HG02870 (cell line): ENCODE measurements around the gene GRAMD4.

Experiments used
- ATAC-seq: cut with Tn5 transposase; IDR thresholded peaks from one replicate; pipeline ENCODE4 v1.9.1; 2021; ENCODE audit warnings: mild to moderate bottlenecking, moderate library complexity; ENCODE audit not compliant: unreplicated experiment

GRAMD4 gene

GRCh38 chr22:46596032-46596441, 24.1 kb upstream of the GRAMD4 start:
- no peak for ATAC-seq

GRCh38 chr22:46596819-46597218, 23.4 kb upstream of the GRAMD4 start:
- ATAC-seq, result no peak

- no peak for ATAC-seq
Observed at GRCh38 chr22:46598224-46598623, 22.0 kb upstream of the GRAMD4 start.

DNA sequence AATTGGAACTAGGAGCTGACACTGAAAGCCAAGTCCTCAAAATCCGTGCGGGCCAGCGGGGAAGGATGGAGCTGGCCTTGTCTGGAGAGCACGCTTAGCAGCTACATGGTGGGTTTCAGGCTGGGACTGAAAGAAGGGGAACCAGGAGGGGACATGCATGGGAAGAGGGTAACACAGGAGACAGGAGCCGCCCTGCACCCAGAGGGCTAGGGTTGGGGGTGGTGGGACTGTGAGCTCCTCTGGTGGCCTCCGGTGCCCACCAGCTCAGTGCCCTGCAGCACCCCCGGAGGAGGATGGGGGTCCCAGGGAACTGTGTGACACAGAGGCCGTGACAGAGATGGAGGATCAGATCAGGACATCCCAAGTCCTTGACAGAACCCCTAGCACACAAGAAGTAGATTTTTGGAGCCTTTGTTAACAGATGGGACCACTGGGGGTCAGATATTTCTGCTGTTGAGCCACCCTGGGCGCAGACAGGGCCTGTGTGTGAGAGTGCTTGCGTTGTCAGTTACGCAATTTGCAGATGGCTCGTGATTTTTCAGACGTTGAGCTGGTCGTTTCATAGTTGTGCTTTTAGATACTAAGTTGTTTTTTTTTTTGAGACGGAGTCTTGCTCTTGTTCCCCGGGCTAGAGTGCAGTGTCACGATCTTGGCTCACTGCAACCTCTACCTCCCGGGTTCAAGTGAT, 21.3 kb upstream of the GRAMD4 start:
- ATAC-seq, result no peak

- ATAC-seq, result no peak
Observed at GRCh38 chr22:46600273-46600796, 19.9 kb upstream of the GRAMD4 start.

DNA sequence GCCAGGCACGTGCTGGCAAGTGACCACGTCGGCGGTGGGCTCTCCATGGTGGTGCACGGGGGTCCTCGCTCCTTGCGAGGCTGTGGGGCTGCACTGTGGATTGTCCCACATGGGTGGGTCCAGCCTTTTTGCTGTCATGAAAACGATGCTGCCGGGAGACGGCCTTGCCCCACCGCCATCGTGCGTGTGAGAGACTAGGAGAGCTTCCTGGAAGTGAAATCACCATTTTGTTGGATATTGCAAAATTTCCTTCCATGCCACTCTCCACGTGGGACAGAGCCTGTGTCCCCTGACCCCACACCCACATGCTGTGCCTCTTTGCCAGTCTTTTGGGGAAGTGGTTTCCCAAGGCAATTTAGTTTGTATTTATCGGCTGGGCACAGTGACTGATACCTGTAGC, 18.2 kb upstream of the GRAMD4 start:
- no peak for ATAC-seq

DNA sequence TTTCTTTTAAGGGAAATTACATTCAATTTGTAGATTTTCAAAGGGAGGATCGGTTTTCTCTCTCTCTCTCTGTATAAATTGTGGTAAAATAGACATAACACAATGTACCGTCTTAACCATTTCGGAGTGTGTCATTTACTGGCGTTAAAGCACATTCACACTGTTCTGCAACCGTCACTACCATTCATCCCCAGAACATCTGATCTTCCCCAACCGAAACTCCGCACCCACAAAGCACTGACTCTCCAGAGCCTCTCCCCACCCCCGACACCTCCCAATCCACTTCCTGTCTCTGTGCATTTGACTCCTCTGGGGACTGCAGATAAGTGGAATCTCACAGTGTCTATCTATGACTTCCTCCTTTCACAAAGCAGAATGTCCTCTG, 15.9 kb upstream of the GRAMD4 start:
- no peak for ATAC-seq

DNA sequence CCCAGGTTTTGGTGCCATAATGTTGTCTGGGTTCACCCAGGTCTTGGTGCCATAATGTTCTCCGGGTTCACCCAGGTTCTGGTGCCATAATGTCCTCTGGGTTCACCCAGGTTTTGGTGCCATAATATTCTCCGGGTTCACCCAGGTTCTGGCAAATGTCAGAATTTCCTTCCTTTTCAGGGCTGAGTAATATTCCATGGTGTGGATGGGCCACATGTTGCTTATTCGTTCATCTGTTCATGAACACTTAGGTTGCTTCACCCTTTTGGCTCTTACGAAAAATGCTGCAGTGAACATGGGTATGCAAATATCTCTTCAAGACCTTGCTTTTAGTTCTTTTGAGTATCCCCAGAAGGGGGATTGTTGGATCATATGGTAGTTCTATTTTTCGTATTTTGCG, 15.1 kb upstream of the GRAMD4 start:
- ATAC-seq, result no peak

GRCh38 chr22:46606886-46607285, 13.3 kb upstream of the GRAMD4 start:
- no peak for ATAC-seq

GRCh38 chr22:46607483-46608114, 12.6 kb upstream of the GRAMD4 start:
- no peak for ATAC-seq

- ATAC-seq, result no peak
Observed at GRCh38 chr22:46609175-46609690, 11.0 kb upstream of the GRAMD4 start.

GRCh38 chr22:46609724-46610201, 10.4 kb upstream of the GRAMD4 start:
- ATAC-seq, result no peak

DNA sequence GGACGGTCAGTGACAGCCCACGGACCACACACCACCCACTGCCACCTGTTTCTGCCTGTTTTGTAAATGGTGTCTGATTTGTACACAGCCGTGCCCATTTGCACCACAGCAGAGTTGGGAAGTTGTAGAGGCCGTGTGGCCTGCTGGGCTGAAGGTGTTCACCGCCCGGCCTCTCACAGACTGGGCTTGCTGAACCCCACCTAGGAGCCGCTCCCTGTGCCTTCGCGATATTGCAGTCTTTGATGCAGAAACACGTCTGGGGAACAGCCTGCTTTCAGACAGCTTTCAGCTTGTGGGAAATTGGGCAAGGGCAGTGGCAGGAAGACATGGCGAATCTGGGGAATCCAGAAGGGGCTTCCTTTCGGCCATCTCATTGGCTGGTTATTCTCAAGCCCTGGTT, 9.8 kb upstream of the GRAMD4 start:
- ATAC-seq, result no peak

DNA sequence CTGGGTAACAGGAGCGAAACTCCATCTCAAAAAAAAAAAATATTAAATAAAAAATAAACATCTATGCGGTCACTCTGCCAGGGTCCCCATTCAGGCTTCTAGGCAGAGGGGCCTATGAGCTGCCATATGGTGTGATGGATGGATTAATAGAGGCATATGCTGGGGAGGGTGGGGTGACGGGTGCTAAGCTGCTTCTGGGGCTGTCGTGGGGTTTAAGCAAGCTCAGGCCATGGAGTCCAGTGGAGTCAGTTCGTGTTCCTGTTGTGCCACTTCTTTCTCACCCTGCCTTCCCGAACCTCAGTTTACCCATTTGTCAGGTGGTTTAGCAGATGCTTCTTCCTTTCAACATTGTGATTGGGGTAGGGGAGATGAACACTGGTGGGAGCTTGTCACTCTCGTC, 9.0 kb upstream of the GRAMD4 start:
- ATAC-seq, result no peak

GRCh38 chr22:46612341-46612903, 7.8 kb upstream of the GRAMD4 start:
- ATAC-seq, result no peak

DNA sequence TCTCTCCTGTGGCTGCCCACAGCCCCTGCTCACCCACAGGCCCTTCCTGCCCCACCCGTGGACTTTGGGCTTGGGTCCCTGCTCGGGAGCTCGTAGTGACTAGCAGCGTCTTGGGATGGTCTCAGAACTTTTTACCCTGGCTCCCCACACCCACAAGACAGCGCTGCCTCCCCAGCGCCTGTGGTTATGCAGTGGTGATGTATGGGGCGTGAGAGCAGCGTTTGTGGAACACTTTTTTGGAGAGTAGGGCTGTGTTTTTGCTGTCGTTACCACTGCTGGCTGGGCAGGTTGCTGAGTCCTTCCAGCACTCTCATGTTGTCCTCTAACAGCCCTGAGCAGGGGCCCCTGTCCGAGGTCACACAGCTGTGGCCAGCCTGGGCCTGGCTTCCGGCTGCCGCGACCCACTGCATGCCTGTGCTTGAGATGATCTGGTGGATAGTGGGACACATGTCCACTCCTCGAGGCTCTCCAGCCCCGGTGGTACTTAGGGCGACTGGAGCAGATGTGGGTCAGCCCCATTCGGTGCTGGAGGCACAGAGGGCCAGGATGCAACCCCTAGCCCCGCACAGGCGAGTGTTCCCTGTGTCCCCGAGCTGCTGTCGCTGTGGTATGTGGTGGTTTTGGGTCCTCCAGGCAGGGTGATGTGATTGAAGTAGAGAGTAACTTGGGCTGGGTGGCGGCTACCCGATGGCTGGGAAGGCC, 7.1 kb upstream of the GRAMD4 start:
- no peak for ATAC-seq

GRCh38 chr22:46613606-46614021, 6.6 kb upstream of the GRAMD4 start:
- no peak for ATAC-seq

GRCh38 chr22:46614025-46614931, 5.9 kb upstream of the GRAMD4 start:
- no peak for ATAC-seq

GRCh38 chr22:46617207-46617985, 2.8 kb upstream of the GRAMD4 start:
- no peak for ATAC-seq
